ENCODE data around the gene ZNF275. TPM values are rescaled to one million over a fixed set of nuclear protein-coding genes. Genes with fewer than 3 reads are reported as not detected.

ZNF275 gene
- total and polyA plus RNA-seq, 2 donors (not counting 3 experiments of a cell fraction or from before 2014, with no cell fraction given) = 10.3 to 11.0 TPM

GRCh38 chrX:153339662-153340061 is 5.7 kb downstream of the ZNF275 start:
- Histone ChIP-seq H3K36me3 (ENCODE audit: control insufficient read depth in 2 of 2, extremely low read depth in 1 of 2, insufficient read depth in 2 of 2, low read length in 2 of 2) (peaks cover 0 to 1% of the 10 kb centered on the region in 2 experiments), H3K4me3 (replicated peaks in 1 of 3; ENCODE audit: insufficient read depth in 1 of 3, low read depth in 1 of 3, low read length in 3 of 3) (no peak overlapping the region), H3K9me3 (replicated peaks; ENCODE audit: control insufficient read depth, insufficient read depth, low read length) (no peaks in the 10 kb centered on the region), H3K79me2 (ENCODE audit: control insufficient read depth, insufficient read depth, low read length) (peaks cover 12% of the 10 kb centered on the region), H3K9ac (replicated peaks; ENCODE audit: extremely low read depth, insufficient read depth, low read length) (no peak overlapping the region), H3K4me1 (ENCODE audit: control insufficient read depth, extremely low read depth, insufficient read depth, low read length) (no peaks in the 10 kb centered on the region), H3K9me1 (replicated peaks; ENCODE audit: control insufficient read depth, extremely low read depth, insufficient read depth, low read length) (no peaks in the 10 kb centered on the region), H3K4me2 (ENCODE audit: insufficient read depth, low read length) (no peak overlapping the region), H3K27ac (ENCODE audit: insufficient read depth, low read depth, low read length) (no peak overlapping the region), H2AFZ (ENCODE audit: low read depth, low read length) (no peak overlapping the region), H3K27me3 (ENCODE audit: control insufficient read depth in 2 of 2, insufficient read depth in 2 of 2, low read length in 2 of 2) (no peaks in the 10 kb centered on the region), H4K20me1 (replicated peaks; ENCODE audit: control insufficient read depth, extremely low read depth, insufficient read depth, low read length) (no peaks in the 10 kb centered on the region)
- no peak for DNase-seq (ENCODE audit: low read depth, low spot score)
- dilution Hi-C loops (cut with MboI; ENCODE audit: extremely low pct_ligation_motif_present, low sequenced_read_pairs) (no loop called here), intact Hi-C loops (cut with micrococcal nuclease) (no loop called here)
- no TSS peak for BruUV-seq (replicated peaks)
- CTCF ChIA-PET = no interaction called here
- no peak for FAIRE-seq
- POLR2A ChIA-PET = no interaction called here
- TF ChIP-seq, protein P1, sequence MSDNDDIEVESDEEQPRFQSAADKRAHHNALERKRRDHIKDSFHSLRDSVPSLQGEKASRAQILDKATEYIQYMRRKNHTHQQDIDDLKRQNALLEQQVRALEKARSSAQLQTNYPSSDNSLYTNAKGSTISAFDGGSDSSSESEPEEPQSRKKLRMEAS (IDR thresholded peaks at IDR 0.05; ENCODE audit: insufficient read depth, insufficient read length) = no peak
- no peak for TF ChIP-seq POLR2A (IDR thresholded peaks at IDR 0.05; ENCODE audit: low read depth, low read length)
- no peak for TF ChIP-seq CTCF (IDR thresholded peaks at IDR 0.05; ENCODE audit: extremely low read depth in 1 of 2, insufficient read depth in 1 of 2, low read depth in 1 of 2, low read length in 2 of 2)
- no peak for TF ChIP-seq POLR2AphosphoS5 (IDR thresholded peaks at IDR 0.05; ENCODE audit: insufficient read depth, low read depth, low read length)
- TF ChIP-seq FOS (IDR thresholded peaks at IDR 0.05; ENCODE audit: borderline replicate concordance, insufficient read depth, low read length) = no peak
- TF ChIP-seq GATA2 (IDR thresholded peaks at IDR 0.05; ENCODE audit: insufficient read depth, insufficient read length, low read depth, low read length) = no peak
- no peak for TF ChIP-seq MYC (IDR thresholded peaks at IDR 0.05; ENCODE audit: low read depth, low read length)
- TF ChIP-seq JUN (IDR thresholded peaks at IDR 0.05; ENCODE audit: borderline replicate concordance, insufficient read depth, insufficient read length, low read depth) = no peak
- TF ChIP-seq EZH2 (IDR thresholded peaks at IDR 0.05; ENCODE audit: borderline replicate concordance, low read depth, low read length, severe bottlenecking) = no peak
